NOMO-1 treated with DMSO at 0.1 percent for 48 hours (cell line): ENCODE results near the gene THUMPD1.
"Not testable (repeated sequence)": the region's sequence is repeated elsewhere in the genome, so short reads cannot be mapped to it uniquely, and the experiment has no call there.

Source experiments
- DNase-seq: peaks from one replicate; lab custom pipeline; 2025; ENCODE audit not compliant: unreplicated experiment; lab: John Stamatoyannopoulos, UW

The THUMPD1 gene

GRCh38 chr16:20741554-20742285, at the start of gene THUMPD1:
Gene THUMPD1 (minus strand): TSS chr16:20741818. CDS start chr16:20741739, 79 bp downstream.
- DNase-seq: peak; percentile 89

- no peak for DNase-seq
These were observed 47.5 kb upstream of the THUMPD1 start for GRCh38 chr16:20789130-20789529.

GRCh38 chr16:20784204-20784603, 42.6 kb upstream of the THUMPD1 start:
- no peak for DNase-seq

GRCh38 chr16:20782470-20782869, 40.9 kb upstream of the THUMPD1 start:
- no peak for DNase-seq

- peak; percentile 90 for DNase-seq
These were observed 40.1 kb upstream of the THUMPD1 start for GRCh38 chr16:20781697-20782096.

- DNase-seq: peak; percentile 11
These were observed 33.2 kb upstream of the THUMPD1 start for GRCh38 chr16:20774703-20775362.

- no peak for DNase-seq
These were observed 32.1 kb upstream of the THUMPD1 start for GRCh38 chr16:20773679-20774078.

- no peak for DNase-seq
These were observed 27.2 kb upstream of the THUMPD1 start for GRCh38 chr16:20768818-20769217.

- no peak for DNase-seq
These were observed 26.5 kb upstream of the THUMPD1 start for GRCh38 chr16:20768121-20768520.

GRCh38 chr16:20767577-20767976, 26.0 kb upstream of the THUMPD1 start:
- no peak for DNase-seq

GRCh38 chr16:20766294-20766693, 24.7 kb upstream of the THUMPD1 start:
- no peak for DNase-seq

GRCh38 chr16:20765732-20766131, 24.1 kb upstream of the THUMPD1 start:
- DNase-seq: no peak

GRCh38 chr16:20764448-20764847, 22.8 kb upstream of the THUMPD1 start:
- DNase-seq: not testable (repeated sequence)

- peak; percentile 97 for DNase-seq
These were observed 22.0 kb upstream of the THUMPD1 start, which contains the start of gene ACSM3 for GRCh38 chr16:20763461-20764232. Gene ACSM3 (plus strand): TSS chr16:20764014. CDS start chr16:20770035, 6,021 bp downstream.

- no peak for DNase-seq
These were observed 20.9 kb upstream of the THUMPD1 start for GRCh38 chr16:20762404-20763123.

GRCh38 chr16:20761175-20761574, 19.6 kb upstream of the THUMPD1 start:
- DNase-seq: no peak

- DNase-seq: no peak
These were observed 18.7 kb upstream of the THUMPD1 start for GRCh38 chr16:20760346-20760745.

- not testable (repeated sequence) for DNase-seq
These were observed 14.2 kb upstream of the THUMPD1 start for GRCh38 chr16:20755799-20756198.

GRCh38 chr16:20755238-20755637, 13.6 kb upstream of the THUMPD1 start:
- DNase-seq: no peak

- no peak for DNase-seq
These were observed 12.1 kb upstream of the THUMPD1 start for GRCh38 chr16:20753727-20754126.

- no peak for DNase-seq
These were observed 8.9 kb upstream of the THUMPD1 start for GRCh38 chr16:20750558-20750957.
